ENCODE measurements around the gene HOXD12. TPM values are rescaled to one million over a fixed set of nuclear protein-coding genes. Genes with fewer than 3 reads are reported as not detected.

HOXD12 gene, protein sequence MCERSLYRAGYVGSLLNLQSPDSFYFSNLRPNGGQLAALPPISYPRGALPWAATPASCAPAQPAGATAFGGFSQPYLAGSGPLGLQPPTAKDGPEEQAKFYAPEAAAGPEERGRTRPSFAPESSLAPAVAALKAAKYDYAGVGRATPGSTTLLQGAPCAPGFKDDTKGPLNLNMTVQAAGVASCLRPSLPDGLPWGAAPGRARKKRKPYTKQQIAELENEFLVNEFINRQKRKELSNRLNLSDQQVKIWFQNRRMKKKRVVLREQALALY
- 1 to 10 TPM in 1 of 8 experiments, under 1 TPM in 2, not detected in 5; 0.13 to 1.2 (median 0.33) TPM for total RNA-seq

GRCh38 chr2:176099728-176100546 lies at the start of gene HOXD12:
Gene HOXD12, plus strand, starts transcription at chr2:176099795. Its CDS starts 7 bp downstream, at chr2:176099802.
- no peak within 1 kb of the TSS for H3K27ac ChIP-seq
- H3K4me3 ChIP-seq = no peak within 1 kb of the TSS
- H3K4me1 ChIP-seq (replicated peaks in 1 of 2) = peaks cover 0 to 22% of the 10 kb centered on the region in 2 donors
- in situ Hi-C loops (cut with MboI; ENCODE audit: low pct_unique_long_range_greater_than_20kb in 2 of 9, low sequenced_read_pairs in 9 of 9, unreplicated experiment in 9 of 9) = loop anchor here in 8 of 9 experiments (25.0 kb wide), 9 partner anchors 413 to 1662 kb away; no protein-coding TSS in a partner anchor
- ATAC-seq (replicated peaks in 6 of 8) = no peak
- WGBS, 10 experiments = 0 to 100% (median 88%) methylated on average over 2 to 5 of the region's 70 CpGs; no CpG with 5 or more reads in 7 of the 10 experiments

DNA sequence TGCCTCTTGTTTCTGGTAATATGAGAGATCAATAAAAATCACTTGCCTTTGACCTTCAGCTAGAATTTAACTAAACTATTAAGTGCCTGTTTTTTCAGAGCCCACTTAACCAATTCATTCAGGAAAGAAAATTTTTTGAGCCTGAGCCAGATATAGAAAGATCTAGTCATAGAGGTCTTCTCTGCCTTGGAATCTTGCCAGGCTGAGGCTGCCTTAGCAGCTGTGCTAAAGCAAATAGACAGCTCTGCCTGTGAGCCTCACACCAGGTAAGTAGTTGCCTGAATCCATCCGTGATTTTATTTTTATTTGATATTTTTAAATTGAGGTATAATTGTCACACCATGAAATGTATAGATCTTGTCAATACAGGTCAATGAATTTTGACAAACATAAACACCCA lies 43.2 kb upstream of the HOXD12 start:
- H3K4me3 ChIP-seq = no peak overlapping the region
- 0 to 57% (median 17%) methylated on average over 1 of the region's 1 CpG; no CpG with 5 or more reads in 4 of the 10 experiments for WGBS, 10 experiments
- no peaks in the 10 kb centered on the region for H3K4me1 ChIP-seq (replicated peaks in 1 of 2)
- no peak overlapping the region for H3K27ac ChIP-seq
- in situ Hi-C loops (cut with MboI; ENCODE audit: low pct_unique_long_range_greater_than_20kb in 2 of 9, low sequenced_read_pairs in 9 of 9, unreplicated experiment in 9 of 9) = loop anchor here in 2 of 9 experiments (25.0 kb wide), 1 partner anchor 369 kb away; no protein-coding TSS in a partner anchor
- ATAC-seq (replicated peaks in 6 of 8) = no peak

DNA sequence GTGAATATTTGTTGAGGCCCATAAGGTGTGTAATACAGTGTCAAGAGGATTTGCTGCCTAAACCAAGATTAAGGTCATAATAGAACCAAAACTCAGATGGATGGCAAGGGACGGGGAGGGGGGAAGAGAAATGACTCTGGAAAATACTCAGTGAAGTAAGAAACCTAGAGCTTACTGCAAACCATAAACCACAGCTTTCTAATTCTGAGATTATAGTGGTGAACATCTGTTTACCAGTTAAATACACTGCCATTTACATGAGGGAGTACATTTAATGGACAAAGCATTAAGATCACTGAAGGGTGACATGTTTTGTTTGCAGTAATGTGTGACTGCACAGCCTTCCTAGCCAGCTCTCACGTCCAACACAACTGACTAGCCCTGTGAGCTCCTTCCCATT lies 35.6 kb upstream of the HOXD12 start:
- in situ Hi-C loops (cut with MboI; ENCODE audit: low pct_unique_long_range_greater_than_20kb in 2 of 9, low sequenced_read_pairs in 9 of 9, unreplicated experiment in 9 of 9) = loop anchor here in 2 of 9 experiments (25.0 kb wide), 1 partner anchor 377 kb away; no protein-coding TSS in a partner anchor
- ATAC-seq (replicated peaks in 6 of 8) = no peak
- Histone ChIP-seq H3K27ac (no peak overlapping the region), H3K4me3 (no peak overlapping the region), H3K4me1 (replicated peaks in 1 of 2) (peaks cover 0 to 12% of the 10 kb centered on the region in 2 donors)
- 0 to 57% (median 25%) methylated on average over 1 to 2 of the region's 2 CpGs; no CpG with 5 or more reads in 3 of the 10 experiments for WGBS, 10 experiments

DNA sequence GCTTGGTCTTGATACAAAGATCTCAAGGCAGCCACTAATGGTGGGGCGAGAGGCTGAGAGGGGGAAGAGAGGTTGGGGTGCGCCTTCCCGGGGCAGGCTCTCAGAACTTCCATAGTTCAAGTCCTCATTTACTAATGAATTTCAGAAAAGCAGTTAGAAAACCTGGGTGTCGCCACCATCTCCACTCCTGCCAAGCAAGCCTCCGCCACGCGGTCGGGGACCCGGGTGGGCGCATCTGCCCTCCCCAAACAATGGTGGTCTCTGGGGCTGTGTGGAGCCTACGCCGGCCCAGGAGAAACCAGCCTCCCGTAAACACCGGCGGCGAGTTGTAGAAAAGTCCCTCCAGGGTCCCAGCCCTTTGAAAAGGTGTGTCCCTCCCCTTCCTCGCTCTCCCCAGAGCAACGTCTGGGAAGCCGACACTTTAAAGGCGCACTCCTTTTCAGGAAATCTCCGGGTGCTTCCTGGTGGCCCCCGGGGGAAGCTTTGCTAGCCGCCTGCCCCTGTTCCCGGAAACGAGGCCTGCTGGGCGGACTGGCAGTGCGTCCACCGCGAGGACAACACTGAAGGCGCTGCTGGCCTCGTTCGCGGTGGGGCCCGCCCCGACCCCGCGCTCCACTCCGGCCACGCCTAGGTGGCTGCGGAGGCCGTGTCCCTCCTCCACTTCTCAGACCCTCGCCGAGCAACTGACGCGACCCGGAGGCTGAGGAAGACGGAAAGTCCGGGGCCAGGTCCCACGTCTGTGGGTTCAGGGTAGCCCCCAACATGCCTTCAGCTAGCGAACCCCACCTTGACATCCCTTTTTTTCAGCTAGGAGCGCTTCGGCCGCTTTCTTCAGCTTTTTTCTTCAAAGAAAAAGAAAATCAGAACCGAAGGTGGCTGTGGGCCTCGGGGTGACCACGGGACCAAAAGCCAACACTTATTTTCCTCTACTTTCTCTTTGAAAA lies 32.7 kb upstream of the HOXD12 start:
- H3K27ac ChIP-seq = no peak overlapping the region
- peaks cover 0 to 12% of the 10 kb centered on the region in 2 donors for H3K4me1 ChIP-seq (replicated peaks in 1 of 2)
- WGBS, 10 experiments = 7 to 47% (median 28%) methylated on average over 3 to 18 of the region's 56 CpGs; no CpG with 5 or more reads in 5 of the 10 experiments
- ATAC-seq (replicated peaks in 6 of 8) = peak in 3 of 8 experiments; percentile 19 to 62 (median 27)
- H3K4me3 ChIP-seq = peak overlapping the region in 2 of 5 donors; percentile 10 to 13
- in situ Hi-C loops (cut with MboI; ENCODE audit: low pct_unique_long_range_greater_than_20kb in 2 of 9, low sequenced_read_pairs in 9 of 9, unreplicated experiment in 9 of 9) = loop anchor here in 2 of 9 experiments (25.0 kb wide), 1 partner anchor 380 kb away; no protein-coding TSS in a partner anchor

DNA sequence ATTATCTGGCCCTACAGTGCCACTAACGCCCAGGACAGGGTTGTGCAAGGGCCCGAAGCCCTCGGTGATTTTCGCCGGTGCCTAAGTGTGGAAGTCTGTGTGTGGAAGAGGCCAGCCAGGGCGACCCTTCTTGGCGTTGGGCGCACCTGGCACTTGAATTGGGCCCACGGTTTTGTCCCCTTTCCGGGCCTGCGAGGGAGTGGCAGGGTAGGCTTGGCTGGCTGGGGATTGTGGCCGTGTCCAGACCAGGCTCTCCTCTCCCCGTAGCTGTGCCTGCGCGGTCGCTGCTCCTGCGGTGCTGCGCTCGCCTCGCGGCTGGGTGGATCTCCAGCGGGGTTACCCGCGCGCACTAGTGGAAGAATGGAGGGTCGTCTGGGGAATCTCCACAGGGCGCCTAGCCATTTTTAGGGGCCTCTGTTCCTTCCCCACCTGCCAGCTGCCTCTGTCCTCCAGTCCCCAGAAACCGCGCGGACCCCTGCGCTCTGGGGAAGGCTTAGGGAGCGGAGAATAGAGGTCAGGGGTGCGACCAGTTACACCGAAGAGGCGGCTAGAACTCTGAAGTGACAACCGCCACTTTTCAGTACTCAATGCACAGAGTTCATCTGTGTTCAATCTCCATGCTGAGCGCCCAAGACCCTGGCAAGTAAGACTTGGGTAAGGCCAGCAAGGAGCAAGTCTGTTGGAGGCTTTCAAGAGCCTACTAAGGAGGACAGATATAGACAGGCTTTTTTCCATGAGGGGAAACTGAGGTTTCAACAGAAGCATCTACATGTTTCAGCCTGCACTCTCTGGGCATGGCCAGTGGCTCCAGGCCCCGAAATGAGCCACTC lies 31.8 kb upstream of the HOXD12 start:
- 5 to 67% (median 20%) methylated on average over 1 to 18 of the region's 38 CpGs; no CpG with 5 or more reads in 1 of the 10 experiments for WGBS, 10 experiments
- peak; percentile 43 to 87 (median 54) for ATAC-seq (replicated peaks in 6 of 8)
- peaks cover 0 to 12% of the 10 kb centered on the region in 2 donors for H3K4me1 ChIP-seq (replicated peaks in 1 of 2)
- H3K27ac ChIP-seq = no peak overlapping the region
- in situ Hi-C loops (cut with MboI; ENCODE audit: low pct_unique_long_range_greater_than_20kb in 2 of 9, low sequenced_read_pairs in 9 of 9, unreplicated experiment in 9 of 9) = loop anchor here in 2 of 9 experiments (25.0 kb wide), 1 partner anchor 381 kb away; no protein-coding TSS in a partner anchor
- peak overlapping the region in 1 of 5 donors; percentile 13 for H3K4me3 ChIP-seq

DNA sequence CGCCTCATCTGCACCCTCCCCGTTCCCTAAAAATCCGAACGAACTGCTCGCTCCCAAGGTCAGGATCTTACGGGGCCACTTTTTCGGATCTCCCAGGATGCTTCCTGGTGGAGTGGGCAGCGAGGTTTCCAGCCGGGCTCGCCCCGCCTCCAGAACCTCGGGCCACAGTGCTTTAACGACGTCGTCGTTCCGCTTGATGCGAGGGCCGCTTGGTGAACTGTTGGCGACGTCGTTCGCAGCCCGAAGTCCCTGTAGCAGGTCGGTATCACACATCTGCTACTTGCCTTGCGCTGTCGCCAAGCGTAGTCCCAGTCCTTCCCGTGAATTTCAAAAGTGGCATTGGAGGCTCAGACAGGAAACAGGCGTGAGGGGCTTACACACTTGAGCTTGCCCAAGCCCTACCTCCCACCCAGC lies 31.2 kb upstream of the HOXD12 start:
- Histone ChIP-seq H3K27ac (no peak overlapping the region), H3K4me1 (replicated peaks in 1 of 2) (peaks cover 0 to 12% of the 10 kb centered on the region in 2 donors), H3K4me3 (no peak overlapping the region)
- in situ Hi-C loops (cut with MboI; ENCODE audit: low pct_unique_long_range_greater_than_20kb in 2 of 9, low sequenced_read_pairs in 9 of 9, unreplicated experiment in 9 of 9) = loop anchor here in 2 of 9 experiments (25.0 kb wide), 1 partner anchor 381 kb away; no protein-coding TSS in a partner anchor
- no peak for ATAC-seq (replicated peaks in 6 of 8)
- WGBS, 10 experiments = 13 to 50% (median 26%) methylated on average over 2 to 8 of the region's 30 CpGs; no CpG with 5 or more reads in 4 of the 10 experiments

DNA sequence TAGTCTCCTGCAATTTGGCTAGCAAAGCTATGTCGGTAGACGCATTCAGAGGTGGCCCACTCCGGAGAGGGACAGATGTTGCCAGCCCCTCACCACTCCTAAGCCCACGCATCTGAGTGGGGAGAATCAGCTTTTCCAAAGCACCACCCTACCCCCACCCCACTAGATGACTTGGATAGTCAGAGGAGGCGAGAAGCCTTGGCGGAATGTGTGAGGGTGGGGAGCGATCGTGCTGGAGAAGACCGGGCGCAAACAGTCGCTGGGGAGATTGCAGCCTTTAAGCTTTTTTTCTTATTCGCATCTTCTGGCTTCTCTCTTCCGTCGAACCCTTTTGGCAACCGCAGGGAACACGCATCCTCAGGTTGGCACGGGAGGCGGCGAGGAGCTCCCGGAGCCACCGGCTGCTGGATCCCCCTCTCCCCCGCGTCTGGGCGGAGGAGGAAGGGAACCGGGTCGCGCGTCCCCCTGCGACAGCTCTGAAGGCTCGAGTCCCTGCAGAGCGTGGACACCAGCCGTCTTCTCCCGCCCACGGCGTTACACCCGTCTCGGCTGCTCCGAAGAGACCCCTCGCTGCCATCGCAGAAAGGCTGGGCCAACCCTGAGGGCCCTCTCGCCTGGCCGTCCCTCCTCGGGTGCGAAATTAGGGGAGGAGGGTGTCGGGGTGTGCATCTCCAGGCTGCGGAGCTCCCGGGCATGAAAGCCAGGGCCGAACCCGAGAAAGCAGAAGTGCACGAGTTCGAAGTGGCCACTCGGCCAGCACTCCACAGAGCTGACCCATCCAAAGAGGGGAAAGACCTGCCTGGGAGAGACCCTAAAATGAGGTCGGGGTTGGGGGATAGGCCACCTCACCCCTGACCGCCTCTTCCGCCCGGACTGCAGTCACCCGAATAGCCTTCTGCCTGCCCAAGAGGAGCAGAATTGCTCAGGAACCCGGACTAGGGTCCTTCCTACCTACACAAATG lies 28.0 kb upstream of the HOXD12 start:
- in situ Hi-C loops (cut with MboI; ENCODE audit: low pct_unique_long_range_greater_than_20kb in 2 of 9, low sequenced_read_pairs in 9 of 9, unreplicated experiment in 9 of 9) = loop anchor here in 3 of 9 experiments (10.0 to 25.0 kb wide), 2 partner anchors 384 to 707 kb away; no protein-coding TSS in a partner anchor
- 4 to 67% (median 22%) methylated on average over 5 to 17 of the region's 58 CpGs; no CpG with 5 or more reads in 4 of the 10 experiments for WGBS, 10 experiments
- Histone ChIP-seq H3K4me1 (replicated peaks in 1 of 2) (peaks cover 0 to 14% of the 10 kb centered on the region in 2 donors), H3K4me3 (no peak overlapping the region), H3K27ac (no peak overlapping the region)
- no peak for ATAC-seq (replicated peaks in 6 of 8)

DNA sequence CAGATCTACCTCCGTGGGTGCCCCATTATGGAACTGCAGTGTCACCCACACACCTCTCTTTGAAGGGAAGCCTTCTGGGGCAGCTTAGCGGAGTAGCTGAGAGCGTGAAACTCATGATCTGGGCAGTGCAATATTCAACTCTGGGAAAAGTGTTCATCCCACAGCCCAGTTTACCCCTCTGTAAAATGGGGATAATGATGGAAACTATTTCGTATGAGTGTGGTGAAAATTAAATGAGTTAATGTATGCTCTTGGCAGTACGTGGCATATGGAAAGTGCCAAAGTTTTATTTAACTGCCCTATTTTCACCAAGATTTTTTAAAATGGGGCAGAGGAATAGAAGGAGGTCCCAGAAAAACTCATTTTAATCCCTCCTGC lies 27.3 kb upstream of the HOXD12 start:
- ATAC-seq (replicated peaks in 6 of 8) = no peak
- H3K4me1 ChIP-seq (replicated peaks in 1 of 2) = peaks cover 0 to 12% of the 10 kb centered on the region in 2 donors
- H3K27ac ChIP-seq = no peak overlapping the region
- 18 to 80% (median 34%) methylated on average over 1 to 5 of the region's 5 CpGs; no CpG with 5 or more reads in 2 of the 10 experiments for WGBS, 10 experiments
- in situ Hi-C loops (cut with MboI; ENCODE audit: low pct_unique_long_range_greater_than_20kb in 2 of 9, low sequenced_read_pairs in 9 of 9, unreplicated experiment in 9 of 9) = loop anchor here in 3 of 9 experiments (10.0 to 25.0 kb wide), 2 partner anchors 385 to 707 kb away; no protein-coding TSS in a partner anchor
- no peak overlapping the region for H3K4me3 ChIP-seq

GRCh38 chr2:176072951-176073904 lies 26.4 kb upstream of the HOXD12 start:
- Histone ChIP-seq H3K27ac (no peak overlapping the region), H3K4me3 (no peak overlapping the region), H3K4me1 (replicated peaks in 1 of 2) (peaks cover 0 to 6% of the 10 kb centered on the region in 2 donors)
- in situ Hi-C loops (cut with MboI; ENCODE audit: low pct_unique_long_range_greater_than_20kb in 2 of 9, low sequenced_read_pairs in 9 of 9, unreplicated experiment in 9 of 9) = loop anchor here in 3 of 9 experiments (10.0 to 25.0 kb wide), 2 partner anchors 386 to 708 kb away; no protein-coding TSS in a partner anchor
- ATAC-seq (replicated peaks in 6 of 8) = peak in 2 of 8 experiments; percentile 23 to 59
- WGBS, 10 experiments = 0 to 21% (median 4%) methylated on average over 2 to 16 of the region's 29 CpGs; no CpG with 5 or more reads in 1 of the 10 experiments
